ENCODE measurements around the gene SF1.

The SF1 gene

DNA sequence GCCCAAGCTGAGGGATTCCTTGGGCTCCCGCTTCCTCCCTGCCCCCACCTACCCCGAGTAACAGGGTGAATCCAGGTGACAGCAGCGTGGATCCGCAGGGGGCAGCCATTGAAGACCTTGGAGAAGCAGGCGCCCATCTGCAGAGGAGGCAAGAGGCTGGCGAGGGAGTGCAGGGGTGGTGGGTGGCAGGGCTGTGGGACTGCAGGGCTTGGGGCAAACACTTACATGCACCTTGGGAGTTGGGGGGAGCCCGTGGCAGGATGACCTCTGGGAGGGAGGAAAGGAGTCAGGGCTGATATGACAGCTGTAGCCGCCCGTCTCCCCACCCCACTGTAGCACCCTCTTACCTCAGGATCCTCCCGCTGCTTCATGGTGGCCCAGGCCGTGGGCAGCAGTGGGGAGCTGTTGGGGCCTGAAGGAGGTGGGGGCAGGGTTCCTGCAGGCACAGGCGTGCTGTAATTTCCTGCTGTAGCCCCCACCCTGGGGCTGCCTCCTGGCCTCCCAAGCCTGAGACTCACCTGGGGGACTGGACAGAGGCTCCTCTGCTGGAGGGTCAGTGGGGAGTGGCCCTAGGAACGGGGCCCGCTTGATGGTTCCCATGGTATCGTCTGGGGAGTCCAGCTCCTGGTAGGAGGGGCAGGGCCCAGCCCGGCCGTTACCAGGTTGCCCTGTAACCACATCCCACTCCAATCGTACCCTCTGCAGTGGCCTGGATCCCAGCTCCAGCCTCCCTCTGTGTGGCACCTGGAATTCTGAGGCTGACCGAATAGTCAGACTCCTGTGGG lies 18.6 kb upstream of the SF1 start:
- Histone ChIP-seq H2BK12ac (ENCODE audit: low read length in 2 of 2) (no peak overlapping the region), H3K14ac (ENCODE audit: low read length in 2 of 2) (no peak overlapping the region), H3K4me1 (ENCODE audit: control insufficient read depth, insufficient read depth, low read depth, low read length) (peaks cover 9% of the 10 kb centered on the region), H3K27me3 (ENCODE audit: control insufficient read depth in 1 of 2, insufficient read depth in 1 of 2, low read length in 2 of 2) (no peaks in the 10 kb centered on the region), H2AFZ (ENCODE audit: low read depth, low read length) (no peak overlapping the region), H3K36me3 (ENCODE audit: control insufficient read depth in 1 of 2, insufficient read depth in 2 of 2, low read depth in 1 of 2, low read length in 2 of 2) (peaks cover 19 to 67% of the 10 kb centered on the region in 2 experiments), H3K4me2 (ENCODE audit: low read length, poor library complexity, severe bottlenecking) (no peak overlapping the region), H3K4me3 (ENCODE audit: insufficient read depth in 1 of 2, low read depth in 1 of 2, low read length in 2 of 2) (no peak overlapping the region), H4K8ac (ENCODE audit: low read length) (no peak overlapping the region), H3K9ac (ENCODE audit: low read length) (no peak overlapping the region), H2AK5ac (ENCODE audit: low read length, severe bottlenecking) (no peak overlapping the region), H3K4ac (ENCODE audit: low read depth in 1 of 2, low read length in 2 of 2) (no peak overlapping the region), H3K27ac (ENCODE audit: low read length, poor library complexity, severe bottlenecking) (no peak overlapping the region), H3K23ac (ENCODE audit: low read length in 2 of 2) (no peak overlapping the region), H3K9me3 (ENCODE audit: control insufficient read depth, low read length) (no peaks in the 10 kb centered on the region), H3K79me1 (replicated peaks; ENCODE audit: low read length, poor library complexity, severe bottlenecking) (peaks cover 2% of the 10 kb centered on the region), H2BK15ac (ENCODE audit: low read depth, poor library complexity, severe bottlenecking) (no peak overlapping the region), H4K91ac (ENCODE audit: low read length) (no peak overlapping the region), H3K18ac (ENCODE audit: low read depth in 1 of 2, low read length in 2 of 2) (no peak overlapping the region), H2BK120ac (ENCODE audit: low read depth, low read length) (no peak overlapping the region), H2BK5ac (ENCODE audit: low read depth, low read length, poor library complexity, severe bottlenecking) (no peak overlapping the region)
- 97% methylated on average over 14 of the region's 19 CpGs for WGBS
- DNase-seq = no peak

- Histone ChIP-seq H3K27ac (ENCODE audit: low read length, poor library complexity, severe bottlenecking) (no peak overlapping the region), H3K4ac (ENCODE audit: low read depth in 1 of 2, low read length in 2 of 2) (no peak overlapping the region), H2BK15ac (ENCODE audit: low read depth, poor library complexity, severe bottlenecking) (no peak overlapping the region), H4K91ac (ENCODE audit: low read length) (no peak overlapping the region), H2BK12ac (ENCODE audit: low read length in 2 of 2) (no peak overlapping the region), H3K9me3 (ENCODE audit: control insufficient read depth, low read length) (no peaks in the 10 kb centered on the region), H3K36me3 (ENCODE audit: control insufficient read depth in 1 of 2, insufficient read depth in 2 of 2, low read depth in 1 of 2, low read length in 2 of 2) (peaks cover 19 to 69% of the 10 kb centered on the region in 2 experiments), H4K8ac (ENCODE audit: low read length) (no peak overlapping the region), H2AK5ac (ENCODE audit: low read length, severe bottlenecking) (no peak overlapping the region), H3K27me3 (ENCODE audit: control insufficient read depth in 1 of 2, insufficient read depth in 1 of 2, low read length in 2 of 2) (no peaks in the 10 kb centered on the region), H3K18ac (ENCODE audit: low read depth in 1 of 2, low read length in 2 of 2) (no peak overlapping the region), H3K23ac (ENCODE audit: low read length in 2 of 2) (no peak overlapping the region), H3K4me1 (ENCODE audit: control insufficient read depth, insufficient read depth, low read depth, low read length) (peaks cover 6% of the 10 kb centered on the region), H3K4me2 (ENCODE audit: low read length, poor library complexity, severe bottlenecking) (no peak overlapping the region), H2BK120ac (ENCODE audit: low read depth, low read length) (no peak overlapping the region), H3K9ac (ENCODE audit: low read length) (no peak overlapping the region), H3K14ac (ENCODE audit: low read length in 2 of 2) (no peak overlapping the region), H3K79me1 (replicated peaks; ENCODE audit: low read length, poor library complexity, severe bottlenecking) (peaks cover 2% of the 10 kb centered on the region), H2AFZ (ENCODE audit: low read depth, low read length) (no peak overlapping the region), H2BK5ac (ENCODE audit: low read depth, low read length, poor library complexity, severe bottlenecking) (no peak overlapping the region), H3K4me3 (ENCODE audit: insufficient read depth in 1 of 2, low read depth in 1 of 2, low read length in 2 of 2) (no peak overlapping the region)
- 88% methylated on average over 19 of the region's 19 CpGs for WGBS
- DNase-seq = no peak
Observed at GRCh38 chr11:64796047-64796756, 17.9 kb upstream of the SF1 start.

- Histone ChIP-seq H2BK120ac (ENCODE audit: low read depth, low read length) (no peak overlapping the region), H2AFZ (ENCODE audit: low read depth, low read length) (no peak overlapping the region), H3K4ac (ENCODE audit: low read depth in 1 of 2, low read length in 2 of 2) (no peak overlapping the region), H4K8ac (ENCODE audit: low read length) (no peak overlapping the region), H2AK5ac (ENCODE audit: low read length, severe bottlenecking) (no peak overlapping the region), H3K36me3 (ENCODE audit: control insufficient read depth in 1 of 2, insufficient read depth in 2 of 2, low read depth in 1 of 2, low read length in 2 of 2) (peaks cover 23 to 65% of the 10 kb centered on the region in 2 experiments), H2BK15ac (ENCODE audit: low read depth, poor library complexity, severe bottlenecking) (no peak overlapping the region), H3K9me3 (ENCODE audit: control insufficient read depth, low read length) (no peaks in the 10 kb centered on the region), H3K27ac (ENCODE audit: low read length, poor library complexity, severe bottlenecking) (no peak overlapping the region), H3K18ac (ENCODE audit: low read depth in 1 of 2, low read length in 2 of 2) (no peak overlapping the region), H3K9ac (ENCODE audit: low read length) (no peak overlapping the region), H3K27me3 (ENCODE audit: control insufficient read depth in 1 of 2, insufficient read depth in 1 of 2, low read length in 2 of 2) (no peaks in the 10 kb centered on the region), H4K91ac (ENCODE audit: low read length) (no peak overlapping the region), H3K23ac (ENCODE audit: low read length in 2 of 2) (no peak overlapping the region), H3K4me2 (ENCODE audit: low read length, poor library complexity, severe bottlenecking) (no peak overlapping the region), H2BK5ac (ENCODE audit: low read depth, low read length, poor library complexity, severe bottlenecking) (no peak overlapping the region), H2BK12ac (ENCODE audit: low read length in 2 of 2) (no peak overlapping the region), H3K4me3 (ENCODE audit: insufficient read depth in 1 of 2, low read depth in 1 of 2, low read length in 2 of 2) (no peak overlapping the region), H3K14ac (ENCODE audit: low read length in 2 of 2) (no peak overlapping the region), H3K79me1 (replicated peaks; ENCODE audit: low read length, poor library complexity, severe bottlenecking) (peaks cover 2% of the 10 kb centered on the region), H3K4me1 (ENCODE audit: control insufficient read depth, insufficient read depth, low read depth, low read length) (no peaks in the 10 kb centered on the region)
- WGBS = 95% methylated on average over 10 of the region's 10 CpGs
- no peak for DNase-seq
Observed at GRCh38 chr11:64794526-64794925, 16.2 kb upstream of the SF1 start.

All from mesenchymal stem cell (in vitro differentiated cells and primary cell).